Stimulated activated CD4-positive, alpha-beta T cell treated with anti-CD3 and anti-CD28 coated beads, Interleukin-4, amount 100 ng/mL, for 48 hours (primary cell): ENCODE measurements around the gene RBM10.

Experiments
- DNase-seq, 2 donors: peaks; one replicate each; pipeline ENCODE4 v3.0.0-alpha.2; 2020; ENCODE audit warnings: low read depth in 2 of 2

Gene RBM10

GRCh38 chrX:47197526-47197925 lies 52.5 kb downstream of the RBM10 start:
- no peak for DNase-seq

DNA sequence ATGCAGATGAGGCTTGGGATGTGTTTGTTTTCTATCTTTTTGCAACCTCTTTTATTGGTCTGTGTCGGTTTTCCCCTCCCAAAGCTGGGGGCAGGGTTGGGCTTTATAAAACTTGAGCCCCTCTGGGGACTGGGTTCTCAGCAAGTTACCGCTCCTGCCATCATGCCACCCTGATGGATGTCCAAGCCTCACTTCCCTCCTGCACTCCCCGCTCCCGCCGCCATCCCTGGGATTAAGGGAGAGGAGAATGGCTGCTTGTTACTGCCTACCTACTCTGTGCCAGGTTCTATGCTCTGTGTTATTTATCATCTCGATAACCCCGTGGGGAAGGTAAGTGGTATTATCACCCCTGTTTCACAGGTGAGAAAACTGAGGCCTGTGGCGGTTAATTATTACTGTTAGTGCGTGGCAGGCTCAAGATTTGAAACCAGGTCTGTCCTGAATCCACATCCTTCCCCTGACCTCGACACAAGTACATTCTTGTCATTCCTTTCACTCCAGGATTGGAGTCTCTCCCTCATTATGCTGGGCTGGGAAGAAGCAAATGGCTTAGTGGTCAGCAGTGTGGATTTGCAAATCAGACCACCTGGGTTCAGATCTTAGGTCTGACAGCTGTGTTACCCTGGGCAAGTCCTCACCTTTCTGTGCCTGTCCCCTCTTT lies 53.1 kb downstream of the RBM10 start:
- no peak for DNase-seq

GRCh38 chrX:47198687-47199080 lies 53.7 kb downstream of the RBM10 start:
- DNase-seq: no peak

DNA sequence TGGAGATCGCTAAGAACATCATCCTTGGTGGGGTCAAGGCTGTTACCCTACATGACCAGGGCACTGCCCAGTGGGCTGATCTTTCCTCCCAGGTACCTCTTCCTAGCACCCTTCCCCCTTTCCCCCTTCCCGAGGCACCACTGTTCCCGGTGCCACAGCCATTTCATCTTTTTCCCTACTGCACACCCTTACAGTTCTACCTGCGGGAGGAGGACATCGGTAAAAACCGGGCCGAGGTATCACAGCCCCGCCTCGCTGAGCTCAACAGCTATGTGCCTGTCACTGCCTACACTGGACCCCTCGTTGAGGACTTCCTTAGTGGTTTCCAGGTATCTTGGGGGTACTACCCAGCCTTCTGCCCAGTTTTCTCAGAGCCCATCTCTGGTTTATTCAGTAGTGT lies 54.3 kb downstream of the RBM10 start:
- DNase-seq: no peak

DNA sequence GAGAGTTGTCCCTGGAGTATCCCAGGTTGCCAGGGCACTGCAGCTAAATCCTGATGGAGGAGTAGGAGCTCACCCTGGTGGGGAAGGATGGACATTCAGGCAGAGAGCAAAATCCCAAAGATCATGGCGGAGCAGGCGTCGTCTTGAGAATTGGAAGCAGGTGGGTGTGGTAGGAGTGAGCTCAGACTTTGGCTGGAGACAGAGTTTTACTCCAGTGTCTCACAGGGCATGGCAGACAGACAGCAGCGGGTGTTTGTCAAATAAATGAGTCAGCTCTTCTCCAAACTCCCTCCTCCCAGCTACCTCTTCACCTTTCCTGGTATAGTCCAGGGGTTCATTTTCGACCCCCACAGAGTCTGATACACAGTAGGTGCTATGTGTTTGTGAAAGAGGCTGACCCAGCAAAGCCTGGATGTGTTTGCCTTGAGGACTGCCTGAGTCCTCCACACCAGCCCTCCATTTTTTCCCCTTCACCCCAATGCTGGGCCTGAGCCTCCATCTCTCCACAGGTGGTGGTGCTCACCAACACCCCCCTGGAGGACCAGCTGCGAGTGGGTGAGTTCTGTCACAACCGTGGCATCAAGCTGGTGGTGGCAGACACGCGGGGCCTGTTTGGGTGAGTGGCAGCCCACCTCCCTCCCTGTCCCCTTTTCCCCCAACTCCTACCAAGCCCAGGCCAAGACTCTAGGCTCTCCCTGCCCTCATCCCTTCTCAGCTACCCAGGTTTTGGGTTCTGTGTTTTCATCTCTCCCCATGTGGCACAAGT lies 55.5 kb downstream of the RBM10 start:
- DNase-seq: no peak

- DNase-seq: no peak
Measured at GRCh38 chrX:47201345-47201944, 56.4 kb downstream of the RBM10 start.

DNA sequence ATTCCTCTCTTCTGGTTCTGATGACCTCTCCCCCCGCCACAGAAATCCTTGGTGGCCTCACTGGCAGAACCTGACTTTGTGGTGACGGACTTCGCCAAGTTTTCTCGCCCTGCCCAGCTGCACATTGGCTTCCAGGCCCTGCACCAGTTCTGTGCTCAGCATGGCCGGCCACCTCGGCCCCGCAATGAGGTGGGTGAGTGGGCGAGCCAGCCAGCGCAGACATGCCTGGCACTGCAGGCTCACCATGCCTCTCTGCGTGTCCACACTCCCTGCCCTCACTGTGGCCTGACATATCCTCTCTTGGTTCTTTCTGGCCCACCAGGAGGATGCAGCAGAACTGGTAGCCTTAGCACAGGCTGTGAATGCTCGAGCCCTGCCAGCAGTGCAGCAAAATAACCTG lies 57.3 kb downstream of the RBM10 start:
- DNase-seq: no peak

GRCh38 chrX:47202877-47203276 lies 57.9 kb downstream of the RBM10 start:
- no peak for DNase-seq

- DNase-seq: no peak
Measured at GRCh38 chrX:47204970-47205369, 59.9 kb downstream of the RBM10 start.

DNA sequence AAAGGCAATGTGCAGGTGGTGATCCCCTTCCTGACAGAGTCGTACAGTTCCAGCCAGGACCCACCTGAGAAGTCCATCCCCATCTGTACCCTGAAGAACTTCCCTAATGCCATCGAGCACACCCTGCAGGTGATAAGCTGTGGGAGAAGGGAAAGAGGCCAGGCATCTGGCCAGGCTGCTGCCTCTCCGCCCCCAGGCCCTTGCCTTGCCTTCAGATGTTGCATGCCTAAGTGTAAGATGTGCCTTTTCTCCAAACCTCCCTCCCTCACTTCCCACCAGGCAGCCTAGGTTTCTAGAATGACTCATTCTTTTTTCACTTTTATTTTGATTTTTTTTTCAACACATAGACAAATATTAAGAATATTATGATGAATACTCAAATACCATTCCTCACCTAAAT lies 61.3 kb downstream of the RBM10 start:
- no peak for DNase-seq

GRCh38 chrX:47208108-47208507 lies 63.1 kb downstream of the RBM10 start:
- no peak for DNase-seq

GRCh38 chrX:47209508-47210238 lies 64.7 kb downstream of the RBM10 start:
- DNase-seq: no peak

- no peak for DNase-seq
Measured at GRCh38 chrX:47210661-47211425, 65.8 kb downstream of the RBM10 start.

DNA sequence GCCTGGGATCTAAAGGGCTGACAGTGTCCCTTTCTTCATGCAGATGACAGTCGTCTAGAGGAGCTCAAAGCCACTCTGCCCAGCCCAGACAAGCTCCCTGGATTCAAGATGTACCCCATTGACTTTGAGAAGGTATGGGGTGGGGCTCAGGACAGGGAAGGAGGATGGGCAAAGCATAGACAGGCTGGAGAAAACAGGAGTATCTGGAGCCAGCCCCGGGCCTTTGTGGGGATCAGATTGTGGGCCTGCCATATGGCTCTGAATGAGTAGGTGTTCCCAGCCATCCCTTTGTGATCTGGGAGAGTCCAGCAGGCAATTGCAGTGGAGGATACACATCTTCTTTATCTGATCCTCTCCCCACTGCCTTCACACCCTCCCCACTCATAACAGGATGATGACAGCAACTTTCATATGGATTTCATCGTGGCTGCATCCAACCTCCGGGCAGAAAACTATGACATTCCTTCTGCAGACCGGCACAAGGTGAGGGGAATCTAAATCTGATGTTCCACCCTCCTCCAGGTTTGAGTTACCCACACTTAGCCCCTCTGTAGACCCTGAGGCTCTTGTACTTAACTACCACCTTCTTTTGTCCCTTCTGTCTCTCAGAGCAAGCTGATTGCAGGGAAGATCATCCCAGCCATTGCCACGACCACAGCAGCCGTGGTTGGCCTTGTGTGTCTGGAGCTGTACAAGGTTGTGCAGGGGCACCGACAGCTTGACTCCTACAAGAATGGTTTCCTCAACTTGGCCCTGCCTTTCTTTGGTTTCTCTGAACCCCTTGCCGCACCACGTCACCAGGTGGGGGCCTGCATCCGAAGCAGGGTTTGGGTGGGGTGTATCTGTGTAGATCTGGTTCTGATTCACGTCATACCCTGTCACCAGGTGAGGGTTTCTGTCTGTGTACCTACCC lies 67.6 kb downstream of the RBM10 start:
- no peak for DNase-seq

- DNase-seq: no peak
Measured at GRCh38 chrX:47214435-47215077, 69.5 kb downstream of the RBM10 start.

- DNase-seq: no peak
Measured at GRCh38 chrX:47215291-47215900, 70.4 kb downstream of the RBM10 start.

DNA sequence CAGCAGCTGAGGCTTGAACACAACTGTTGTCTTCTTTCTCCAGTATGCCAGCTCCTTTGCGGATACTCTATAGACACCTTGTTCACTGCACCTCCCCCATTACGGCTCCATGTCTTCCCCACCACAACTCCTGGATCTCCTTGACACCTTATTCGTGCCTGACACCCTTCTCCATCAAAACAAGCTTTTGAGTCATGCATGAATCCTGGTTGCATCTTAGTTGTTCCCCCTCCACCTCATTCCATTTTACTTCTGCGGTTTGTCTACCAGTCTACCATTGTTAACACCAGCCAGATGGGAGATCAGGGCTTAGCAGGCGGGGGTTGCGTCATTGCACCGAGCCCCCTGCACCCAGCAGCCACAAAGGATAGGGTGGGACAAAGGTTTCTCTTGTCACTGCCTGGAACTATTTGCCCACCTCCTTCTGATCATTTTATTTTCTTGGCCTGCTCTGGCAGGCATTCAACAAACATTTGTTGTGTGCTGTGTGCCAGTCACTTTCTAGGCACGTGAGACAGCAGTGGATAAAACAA lies 71.4 kb downstream of the RBM10 start:
- no peak for DNase-seq

GRCh38 chrX:47217121-47217851 lies 72.3 kb downstream of the RBM10 start:
- DNase-seq: no peak

DNA sequence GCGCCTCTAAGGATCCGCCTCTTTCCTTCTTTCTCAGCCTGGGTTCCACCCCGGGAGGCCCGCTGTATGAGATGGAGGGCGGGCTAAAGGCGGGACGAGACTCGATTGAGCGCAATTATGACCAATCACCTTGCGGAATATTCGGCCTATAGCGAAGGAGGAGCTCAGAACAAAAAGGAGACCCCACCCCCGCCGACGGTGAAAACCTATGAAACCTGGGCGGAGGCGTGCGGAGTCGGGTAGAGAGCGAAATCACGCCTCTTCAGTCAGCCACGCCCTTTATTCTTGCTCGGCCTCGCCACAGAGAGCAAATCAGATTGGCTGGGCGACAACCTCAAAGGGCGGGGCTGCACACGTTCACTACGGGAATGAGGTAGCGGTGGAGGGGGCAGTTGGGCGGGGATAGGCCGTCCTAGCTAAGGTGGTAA lies 72.8 kb downstream of the RBM10 start:
- peak; percentile 86 to 90 for DNase-seq
